Measurements from ENCODE around the gene LRMDA.

The LRMDA gene

DNA sequence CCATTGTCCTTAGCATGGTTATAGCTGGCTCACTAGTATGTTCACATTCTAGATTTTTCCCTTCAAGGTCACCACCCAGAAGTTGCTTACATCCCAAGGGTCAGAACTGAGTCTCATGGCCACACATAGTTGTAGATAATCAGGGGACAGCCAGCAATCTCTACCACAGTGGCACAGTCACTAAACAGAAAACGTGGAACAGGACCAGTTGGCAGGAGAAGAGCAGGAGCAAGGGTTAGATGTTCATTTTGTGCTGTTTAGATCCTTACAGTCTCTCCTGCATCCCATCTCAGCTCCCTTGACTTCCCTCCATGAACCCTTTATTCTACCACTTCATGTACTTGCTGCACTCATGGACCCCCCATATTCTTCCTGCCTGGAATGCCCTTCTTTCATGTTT lies 73.9 kb downstream of the LRMDA start:
- Histone ChIP-seq H2BK15ac (ENCODE audit: low read depth, poor library complexity, severe bottlenecking) (no peak overlapping the region), H3K79me1 (replicated peaks; ENCODE audit: low read length, poor library complexity, severe bottlenecking) (no peaks in the 10 kb centered on the region), H3K23ac (ENCODE audit: low read length in 2 of 2) (no peak overlapping the region), H3K4ac (ENCODE audit: low read depth in 1 of 2, low read length in 2 of 2) (peak overlapping the region in 1 of 2 experiments; percentile 59), H2AFZ (ENCODE audit: low read depth, low read length) (no peak overlapping the region), H3K4me1 (ENCODE audit: control insufficient read depth, insufficient read depth, low read depth, low read length) (peaks cover 1% of the 10 kb centered on the region), H4K8ac (ENCODE audit: low read length) (peak overlapping the region; percentile 9), H3K14ac (ENCODE audit: low read length in 2 of 2) (no peak overlapping the region), H3K27ac (ENCODE audit: low read length, poor library complexity, severe bottlenecking) (no peak overlapping the region), H3K4me3 (ENCODE audit: insufficient read depth in 1 of 2, low read depth in 1 of 2, low read length in 2 of 2) (no peak overlapping the region), H2AK5ac (ENCODE audit: low read length, severe bottlenecking) (no peak overlapping the region), H2BK120ac (ENCODE audit: low read depth, low read length) (no peak overlapping the region), H3K27me3 (ENCODE audit: control insufficient read depth in 1 of 2, insufficient read depth in 1 of 2, low read length in 2 of 2) (peaks cover 0 to 19% of the 10 kb centered on the region in 2 experiments), H3K9ac (ENCODE audit: low read length) (no peak overlapping the region), H3K4me2 (ENCODE audit: low read length, poor library complexity, severe bottlenecking) (no peak overlapping the region), H2BK12ac (ENCODE audit: low read length in 2 of 2) (peak overlapping the region in 1 of 2 experiments; percentile 54), H3K18ac (ENCODE audit: low read depth in 1 of 2, low read length in 2 of 2) (peak overlapping the region in 1 of 2 experiments; percentile 11), H4K91ac (ENCODE audit: low read length) (no peak overlapping the region), H3K36me3 (ENCODE audit: control insufficient read depth in 1 of 2, insufficient read depth in 2 of 2, low read depth in 1 of 2, low read length in 2 of 2) (no peaks in the 10 kb centered on the region), H3K9me3 (ENCODE audit: control insufficient read depth, low read length) (no peaks in the 10 kb centered on the region), H2BK5ac (ENCODE audit: low read depth, low read length, poor library complexity, severe bottlenecking) (no peak overlapping the region)
- DNase-seq, result no peak
- 75% methylated on average over 1 of the region's 1 CpG for WGBS

DNA sequence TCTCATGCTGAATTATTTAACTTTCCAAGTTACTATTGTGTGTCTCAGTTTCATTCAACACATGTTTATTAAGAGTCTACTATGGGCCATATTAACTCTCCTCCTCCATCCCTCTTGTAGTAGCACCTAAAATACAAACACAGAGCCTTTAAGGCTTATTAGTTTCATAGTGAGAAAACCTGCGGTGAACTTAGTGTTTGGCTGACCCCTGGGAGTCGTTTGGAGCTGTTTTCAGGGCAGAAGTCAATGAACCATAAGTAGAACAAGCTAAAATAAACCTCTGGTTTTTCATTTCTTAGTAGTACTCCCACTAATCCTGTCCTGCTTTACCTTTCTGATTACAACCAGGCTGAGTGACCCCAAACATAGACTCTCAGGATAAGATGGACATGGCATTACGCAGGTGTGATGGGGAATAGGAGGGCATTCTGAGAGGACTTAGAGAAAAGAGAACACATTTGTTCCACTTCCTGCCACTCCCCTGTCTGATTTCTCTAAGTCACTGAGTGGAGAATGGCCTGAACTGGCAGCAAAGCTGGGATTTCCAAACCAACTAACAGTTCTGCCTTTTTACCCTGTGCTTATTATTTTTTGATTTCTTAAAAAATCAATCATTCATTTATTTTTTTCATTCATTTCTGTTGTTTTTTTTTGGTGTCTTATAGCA lies 74.5 kb downstream of the LRMDA start:
- Histone ChIP-seq H2BK15ac (ENCODE audit: low read depth, poor library complexity, severe bottlenecking) (no peak overlapping the region), H3K4me3 (ENCODE audit: insufficient read depth in 1 of 2, low read depth in 1 of 2, low read length in 2 of 2) (no peak overlapping the region), H3K23ac (ENCODE audit: low read length in 2 of 2) (no peak overlapping the region), H2BK120ac (ENCODE audit: low read depth, low read length) (no peak overlapping the region), H3K18ac (ENCODE audit: low read depth in 1 of 2, low read length in 2 of 2) (no peak overlapping the region), H2BK5ac (ENCODE audit: low read depth, low read length, poor library complexity, severe bottlenecking) (no peak overlapping the region), H2AFZ (ENCODE audit: low read depth, low read length) (no peak overlapping the region), H3K36me3 (ENCODE audit: control insufficient read depth in 1 of 2, insufficient read depth in 2 of 2, low read depth in 1 of 2, low read length in 2 of 2) (no peaks in the 10 kb centered on the region), H3K9ac (ENCODE audit: low read length) (no peak overlapping the region), H3K27me3 (ENCODE audit: control insufficient read depth in 1 of 2, insufficient read depth in 1 of 2, low read length in 2 of 2) (peaks cover 0 to 26% of the 10 kb centered on the region in 2 experiments), H3K9me3 (ENCODE audit: control insufficient read depth, low read length) (no peaks in the 10 kb centered on the region), H2BK12ac (ENCODE audit: low read length in 2 of 2) (no peak overlapping the region), H3K14ac (ENCODE audit: low read length in 2 of 2) (no peak overlapping the region), H3K4me2 (ENCODE audit: low read length, poor library complexity, severe bottlenecking) (no peak overlapping the region), H3K79me1 (replicated peaks; ENCODE audit: low read length, poor library complexity, severe bottlenecking) (no peaks in the 10 kb centered on the region), H4K91ac (ENCODE audit: low read length) (no peak overlapping the region), H3K27ac (ENCODE audit: low read length, poor library complexity, severe bottlenecking) (no peak overlapping the region), H2AK5ac (ENCODE audit: low read length, severe bottlenecking) (no peak overlapping the region), H3K4ac (ENCODE audit: low read depth in 1 of 2, low read length in 2 of 2) (no peak overlapping the region), H3K4me1 (ENCODE audit: control insufficient read depth, insufficient read depth, low read depth, low read length) (peaks cover 1% of the 10 kb centered on the region), H4K8ac (ENCODE audit: low read length) (no peak overlapping the region)
- no peak for DNase-seq
- WGBS, result 39% methylated on average over 3 of the region's 3 CpGs

DNA sequence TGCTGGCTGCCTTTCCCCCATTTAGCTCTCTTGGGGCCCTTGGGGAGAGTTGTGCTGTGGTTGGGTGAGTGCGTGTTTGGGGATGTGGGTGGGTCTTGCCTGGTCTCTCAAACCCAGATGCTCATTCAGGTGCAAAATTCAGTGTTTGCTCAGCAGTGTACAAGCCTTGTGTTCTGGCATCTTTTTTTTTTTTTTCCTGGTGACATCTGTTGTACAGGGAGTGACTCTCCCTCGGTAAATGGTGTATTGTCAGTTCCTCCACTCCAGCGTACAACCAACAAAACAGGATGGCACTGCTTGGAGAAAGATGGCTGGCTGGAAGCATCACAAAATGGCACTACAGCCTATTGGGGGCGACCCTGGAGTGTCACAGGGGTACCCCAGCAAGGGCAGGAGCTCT lies 75.5 kb downstream of the LRMDA start:
- Histone ChIP-seq H3K14ac (ENCODE audit: low read length in 2 of 2) (no peak overlapping the region), H2BK15ac (ENCODE audit: low read depth, poor library complexity, severe bottlenecking) (no peak overlapping the region), H3K23ac (ENCODE audit: low read length in 2 of 2) (no peak overlapping the region), H3K27ac (ENCODE audit: low read length, poor library complexity, severe bottlenecking) (no peak overlapping the region), H3K4me1 (ENCODE audit: control insufficient read depth, insufficient read depth, low read depth, low read length) (peaks cover 1% of the 10 kb centered on the region), H2BK12ac (ENCODE audit: low read length in 2 of 2) (peak overlapping the region; percentile 71 to 79), H3K18ac (ENCODE audit: low read depth in 1 of 2, low read length in 2 of 2) (peak overlapping the region; percentile 40 to 87), H3K27me3 (ENCODE audit: control insufficient read depth in 1 of 2, insufficient read depth in 1 of 2, low read length in 2 of 2) (peaks cover 0 to 30% of the 10 kb centered on the region in 2 experiments), H3K4me3 (ENCODE audit: insufficient read depth in 1 of 2, low read depth in 1 of 2, low read length in 2 of 2) (no peak overlapping the region), H3K4me2 (ENCODE audit: low read length, poor library complexity, severe bottlenecking) (no peak overlapping the region), H3K79me1 (replicated peaks; ENCODE audit: low read length, poor library complexity, severe bottlenecking) (no peaks in the 10 kb centered on the region), H2BK120ac (ENCODE audit: low read depth, low read length) (peak overlapping the region; percentile 45), H3K36me3 (ENCODE audit: control insufficient read depth in 1 of 2, insufficient read depth in 2 of 2, low read depth in 1 of 2, low read length in 2 of 2) (no peaks in the 10 kb centered on the region), H2AK5ac (ENCODE audit: low read length, severe bottlenecking) (no peak overlapping the region), H4K8ac (ENCODE audit: low read length) (no peak overlapping the region), H4K91ac (ENCODE audit: low read length) (no peak overlapping the region), H2BK5ac (ENCODE audit: low read depth, low read length, poor library complexity, severe bottlenecking) (no peak overlapping the region), H2AFZ (ENCODE audit: low read depth, low read length) (no peak overlapping the region), H3K9ac (ENCODE audit: low read length) (no peak overlapping the region), H3K4ac (ENCODE audit: low read depth in 1 of 2, low read length in 2 of 2) (peak overlapping the region in 1 of 2 experiments; percentile 81), H3K9me3 (ENCODE audit: control insufficient read depth, low read length) (no peaks in the 10 kb centered on the region)
- 85% methylated on average over 4 of the region's 4 CpGs for WGBS
- no peak for DNase-seq

DNA sequence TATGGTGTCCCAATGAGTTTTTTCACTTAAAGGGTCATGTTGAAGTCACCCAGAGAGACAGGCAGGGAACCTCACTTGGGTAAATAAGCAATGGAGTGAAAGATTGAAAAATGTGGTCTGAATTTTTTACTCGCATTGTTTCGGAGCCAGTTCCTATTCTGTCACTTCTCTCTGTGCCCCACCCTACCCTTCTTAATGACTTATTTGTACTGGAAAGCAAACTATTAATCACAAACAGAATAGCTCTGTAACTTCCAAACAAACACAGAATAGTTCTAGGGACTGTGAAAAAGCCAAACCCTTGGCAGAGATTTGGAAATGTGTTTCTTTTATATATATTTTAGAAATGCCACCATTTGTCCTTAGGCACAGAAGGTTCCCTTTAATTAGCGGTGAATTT lies 76.0 kb downstream of the LRMDA start:
- 54% methylated on average over 3 of the region's 3 CpGs for WGBS
- no peak for DNase-seq
- Histone ChIP-seq H3K23ac (ENCODE audit: low read length in 2 of 2) (no peak overlapping the region), H2AK5ac (ENCODE audit: low read length, severe bottlenecking) (no peak overlapping the region), H3K4me2 (ENCODE audit: low read length, poor library complexity, severe bottlenecking) (no peak overlapping the region), H3K4me3 (ENCODE audit: insufficient read depth in 1 of 2, low read depth in 1 of 2, low read length in 2 of 2) (no peak overlapping the region), H3K27me3 (ENCODE audit: control insufficient read depth in 1 of 2, insufficient read depth in 1 of 2, low read length in 2 of 2) (peaks cover 0 to 33% of the 10 kb centered on the region in 2 experiments), H4K8ac (ENCODE audit: low read length) (no peak overlapping the region), H3K14ac (ENCODE audit: low read length in 2 of 2) (no peak overlapping the region), H2BK120ac (ENCODE audit: low read depth, low read length) (peak overlapping the region; percentile 45), H3K9me3 (ENCODE audit: control insufficient read depth, low read length) (no peaks in the 10 kb centered on the region), H3K27ac (ENCODE audit: low read length, poor library complexity, severe bottlenecking) (no peak overlapping the region), H4K91ac (ENCODE audit: low read length) (no peak overlapping the region), H3K9ac (ENCODE audit: low read length) (no peak overlapping the region), H2BK12ac (ENCODE audit: low read length in 2 of 2) (no peak overlapping the region), H2AFZ (ENCODE audit: low read depth, low read length) (no peak overlapping the region), H2BK15ac (ENCODE audit: low read depth, poor library complexity, severe bottlenecking) (no peak overlapping the region), H3K79me1 (replicated peaks; ENCODE audit: low read length, poor library complexity, severe bottlenecking) (no peaks in the 10 kb centered on the region), H3K4ac (ENCODE audit: low read depth in 1 of 2, low read length in 2 of 2) (no peak overlapping the region), H3K36me3 (ENCODE audit: control insufficient read depth in 1 of 2, insufficient read depth in 2 of 2, low read depth in 1 of 2, low read length in 2 of 2) (no peaks in the 10 kb centered on the region), H3K18ac (ENCODE audit: low read depth in 1 of 2, low read length in 2 of 2) (no peak overlapping the region), H3K4me1 (ENCODE audit: control insufficient read depth, insufficient read depth, low read depth, low read length) (peaks cover 1% of the 10 kb centered on the region), H2BK5ac (ENCODE audit: low read depth, low read length, poor library complexity, severe bottlenecking) (no peak overlapping the region)

All from mesenchymal stem cell (in vitro differentiated cells and primary cell).